Keratinocyte (primary cell): Measurements from ENCODE around the gene UCK2. TPM values are rescaled to one million over a fixed set of nuclear protein-coding genes. Genes with fewer than 3 reads are reported as not detected.

Experiments used
- DNase-seq: peaks from one replicate; pipeline ENCODE4 v3.0.0-alpha.2; 2011; ENCODE audit warnings: low read depth, missing footprints, low spot score
- FAIRE-seq: peaks from 2 replicates; lab custom pipeline; 2011; peaks lifted over from hg19 to GRCh38; lab: Jason Lieb, UNC
- H2AFZ ChIP-seq: 2 replicates; pipeline ENCODE4 v1.6.0; 2012; ENCODE audit warnings: low read length, control low read depth, inconsistent platforms; ENCODE audit not compliant: control insufficient read depth
- H3K27ac ChIP-seq: 2 replicates; pipeline ENCODE4 v1.5.1; 2011; ENCODE audit warnings: low read length; ENCODE audit not compliant: control insufficient read depth, insufficient read depth
- H3K27me3 ChIP-seq: 3 replicates; pipeline ENCODE4 v1.6.0; 2011; ENCODE audit warnings: low read length; ENCODE audit not compliant: control insufficient read depth, insufficient read depth; ENCODE audit errors: extremely low read depth
- H3K36me3 ChIP-seq, 2 experiments: 2 replicates in 1 of 2; 3 replicates in 1 of 2; pipeline ENCODE4 v1.5.1; 2011; ENCODE audit warnings: low read length in 2 of 2, mild to moderate bottlenecking in 1 of 2; ENCODE audit not compliant: control insufficient read depth in 2 of 2, insufficient read depth in 2 of 2; ENCODE audit errors: extremely low read depth in 1 of 2
- H3K4me1 ChIP-seq: 3 replicates; pipeline ENCODE4 v1.5.1; 2011; ENCODE audit warnings: low read length; ENCODE audit not compliant: control insufficient read depth, insufficient read depth; ENCODE audit errors: extremely low read depth
- H3K4me2 ChIP-seq: 3 replicates; pipeline ENCODE4 v1.6.0; 2011; ENCODE audit warnings: low read depth, low read length; ENCODE audit not compliant: control insufficient read depth, insufficient read depth; ENCODE audit errors: extremely low read depth
- H3K4me3 ChIP-seq, 3 experiments: fragments of 200-600 bp in 1 of 3; sonication (generic) in 1 of 3; 2 replicates in 2 of 3; 3 replicates in 1 of 3; pipeline ENCODE4 v1.5.1; 2011 to 2016; ENCODE audit warnings: low read length in 3 of 3, mild to moderate bottlenecking in 3 of 3, control low read depth in 2 of 3, inconsistent platforms in 1 of 3, low read depth in 1 of 3, mixed read lengths in 1 of 3, mixed run types in 1 of 3, moderate library complexity in 1 of 3; ENCODE audit not compliant: control insufficient read depth in 2 of 3, insufficient read depth in 2 of 3; ENCODE audit errors: extremely low read depth in 1 of 3
- H3K79me2 ChIP-seq: 2 replicates; pipeline ENCODE4 v1.6.0; 2012; ENCODE audit warnings: low read length; ENCODE audit not compliant: control insufficient read depth, insufficient read depth
- H3K9ac ChIP-seq: 3 replicates; pipeline ENCODE4 v1.6.0; 2011; ENCODE audit warnings: low read length; ENCODE audit not compliant: control insufficient read depth, insufficient read depth; ENCODE audit errors: extremely low read depth
- H3K9me1 ChIP-seq: 3 replicates; pipeline ENCODE4 v1.6.0; 2011; ENCODE audit warnings: low read length; ENCODE audit not compliant: control insufficient read depth, insufficient read depth; ENCODE audit errors: extremely low read depth
- H3K9me3 ChIP-seq: 2 replicates; pipeline ENCODE4 v1.5.1; 2012; ENCODE audit warnings: low read depth, low read length; ENCODE audit not compliant: control insufficient read depth
- H4K20me1 ChIP-seq: 3 replicates; pipeline ENCODE4 v1.6.0; 2011; ENCODE audit warnings: low read length; ENCODE audit not compliant: control insufficient read depth, insufficient read depth; ENCODE audit errors: extremely low read depth
- EZH2 ChIP-seq: IDR thresholded peaks from one replicate; pipeline ENCODE4 v1.6.1; 2012; ENCODE audit warnings: inconsistent platforms, mild to moderate bottlenecking, low read length, moderate library complexity
- dilution Hi-C: fragments of 300-500 bp; cut with MboI; formaldehyde crosslinking; loops from one replicate; pipeline ENCODE4 v1.7.0; 2020; ENCODE audit warnings: low sequenced_read_pairs; ENCODE audit not compliant: extremely low pct_ligation_motif_present
- polyA plus RNA-seq, 5 experiments: library from polyadenylated mRNA; depleted of rRNA in 3 of 5; stranded (reverse) in 3 of 5; stranded (forward) in 1 of 5; unstranded in 1 of 5; fragments of >200 nt; gene quantifications; 1 replicate in 1 of 5; 2 replicates in 3 of 5; 3 replicates in 1 of 5; pipeline versions ENCODE4 v1.2.1 to v1.2.3, GENCODE V29; 2011 to 2012; ENCODE audit warnings: missing spikeins in 2 of 5, low read depth in 1 of 5, low replicate concordance in 1 of 5
- TF ChIP-seq, protein P1 (sequence below), 3 experiments: IDR thresholded peaks in 1 of 3; conservative IDR thresholded peaks in 1 of 3; optimal IDR thresholded peaks in 1 of 3; 2 replicates in 2 of 3; 3 replicates in 1 of 3; pipeline versions ENCODE3 to v1.5.1; 2011; ENCODE audit warnings: low read length in 3 of 3, mild to moderate bottlenecking in 3 of 3, moderate library complexity in 2 of 3, control low read depth in 1 of 3, inconsistent platforms in 1 of 3; ENCODE audit not compliant: insufficient read depth in 2 of 3; ENCODE audit errors: extremely low read depth in 1 of 3

Gene UCK2
- polyA plus RNA-seq, 1 donor (not counting 4 experiments of a cell fraction or from before 2014, with no cell fraction given): 71.9 TPM

DNA sequence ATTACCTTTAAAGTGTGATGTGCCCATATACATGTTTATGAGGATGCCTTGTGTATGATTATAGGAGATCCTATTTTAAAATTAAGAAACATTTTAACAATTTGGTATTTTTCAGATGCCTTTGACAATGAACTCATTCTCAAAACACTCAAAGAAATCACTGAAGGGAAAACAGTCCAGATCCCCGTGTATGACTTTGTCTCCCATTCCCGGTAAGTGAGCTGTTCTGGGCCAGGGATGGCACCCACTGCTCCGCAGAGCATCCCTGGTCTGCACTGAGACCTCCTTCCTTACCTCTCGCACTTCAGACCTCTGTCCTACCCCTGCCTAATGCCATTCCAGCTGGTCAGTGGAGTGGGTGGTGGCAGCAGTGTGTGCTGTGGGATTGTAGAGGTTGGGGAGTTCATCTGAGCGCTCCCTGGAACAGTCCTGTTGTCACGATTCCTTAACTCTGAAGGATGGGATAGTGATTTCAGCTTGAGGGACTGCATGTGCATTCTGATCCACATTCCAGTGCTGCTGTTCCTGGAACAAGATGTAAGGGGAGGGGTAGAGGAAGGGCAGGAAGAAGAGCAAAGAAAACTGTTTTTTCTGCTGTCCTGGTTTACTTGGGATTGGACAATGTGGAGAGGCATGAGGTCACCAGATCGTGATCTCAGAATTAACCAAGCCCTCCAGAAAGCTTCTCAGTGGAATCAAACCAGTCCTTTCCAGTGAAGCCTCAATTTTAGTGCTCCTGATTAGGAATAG lies 63.9 kb downstream of the UCK2 start:
- Histone ChIP-seq H2AFZ (no peak overlapping the region), H3K9ac (no peak overlapping the region), H3K4me3 (no peak overlapping the region), H3K9me3 (no peaks in the 10 kb centered on the region), H3K4me1 (peaks cover 23% of the 10 kb centered on the region), H3K27me3 (no peaks in the 10 kb centered on the region), H3K36me3 (peaks cover 24 to 28% of the 10 kb centered on the region in 2 experiments), H3K27ac (no peak overlapping the region), H3K79me2 (peaks cover 45% of the 10 kb centered on the region), H3K9me1 (no peaks in the 10 kb centered on the region), H4K20me1 (no peaks in the 10 kb centered on the region), H3K4me2 (no peak overlapping the region)
- DNase-seq (no peak), FAIRE-seq (no peak)
- TF ChIP-seq EZH2: no peak
- TF ChIP-seq, protein P1, sequence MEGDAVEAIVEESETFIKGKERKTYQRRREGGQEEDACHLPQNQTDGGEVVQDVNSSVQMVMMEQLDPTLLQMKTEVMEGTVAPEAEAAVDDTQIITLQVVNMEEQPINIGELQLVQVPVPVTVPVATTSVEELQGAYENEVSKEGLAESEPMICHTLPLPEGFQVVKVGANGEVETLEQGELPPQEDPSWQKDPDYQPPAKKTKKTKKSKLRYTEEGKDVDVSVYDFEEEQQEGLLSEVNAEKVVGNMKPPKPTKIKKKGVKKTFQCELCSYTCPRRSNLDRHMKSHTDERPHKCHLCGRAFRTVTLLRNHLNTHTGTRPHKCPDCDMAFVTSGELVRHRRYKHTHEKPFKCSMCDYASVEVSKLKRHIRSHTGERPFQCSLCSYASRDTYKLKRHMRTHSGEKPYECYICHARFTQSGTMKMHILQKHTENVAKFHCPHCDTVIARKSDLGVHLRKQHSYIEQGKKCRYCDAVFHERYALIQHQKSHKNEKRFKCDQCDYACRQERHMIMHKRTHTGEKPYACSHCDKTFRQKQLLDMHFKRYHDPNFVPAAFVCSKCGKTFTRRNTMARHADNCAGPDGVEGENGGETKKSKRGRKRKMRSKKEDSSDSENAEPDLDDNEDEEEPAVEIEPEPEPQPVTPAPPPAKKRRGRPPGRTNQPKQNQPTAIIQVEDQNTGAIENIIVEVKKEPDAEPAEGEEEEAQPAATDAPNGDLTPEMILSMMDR (optimal IDR thresholded peaks at IDR 0.05 in 1 of 3, IDR thresholded peaks at IDR 0.05 in 1 of 3, conservative IDR thresholded peaks at IDR 0.05 in 1 of 3; ENCODE audit: extremely low read depth in 1 of 3, insufficient read depth in 2 of 3, low read length in 3 of 3): no peak
- dilution Hi-C loops: no loop called here

DNA sequence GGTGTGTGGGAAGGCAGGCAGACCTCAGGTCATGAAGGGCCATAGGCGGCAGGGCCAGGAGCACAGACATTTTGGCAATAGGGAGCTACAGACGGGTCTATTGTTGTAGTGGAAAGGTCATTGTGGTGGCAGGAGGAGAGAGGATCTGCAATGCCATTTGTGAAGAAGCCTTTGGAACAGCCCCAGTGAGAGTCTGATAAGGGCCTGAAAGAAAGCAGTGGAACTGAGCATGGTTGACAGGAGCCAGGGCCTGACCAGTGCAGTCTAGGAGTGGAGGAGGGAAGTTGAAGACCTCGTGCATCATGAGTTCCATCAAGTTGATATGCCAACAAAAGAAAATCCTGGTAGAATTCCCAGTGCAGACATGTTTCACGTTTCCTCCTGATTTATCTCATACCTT lies 65.5 kb downstream of the UCK2 start:
- Histone ChIP-seq H3K9ac (no peak overlapping the region), H3K36me3 (peaks cover 28 to 37% of the 10 kb centered on the region in 2 experiments), H3K79me2 (peaks cover 30% of the 10 kb centered on the region), H3K27me3 (no peaks in the 10 kb centered on the region), H3K4me3 (no peak overlapping the region), H3K27ac (no peak overlapping the region), H4K20me1 (no peaks in the 10 kb centered on the region), H3K9me1 (no peaks in the 10 kb centered on the region), H3K4me1 (peaks cover 22% of the 10 kb centered on the region), H3K9me3 (no peaks in the 10 kb centered on the region), H2AFZ (no peak overlapping the region), H3K4me2 (no peak overlapping the region)
- TF ChIP-seq EZH2: no peak
- TF ChIP-seq, protein P1 (optimal IDR thresholded peaks at IDR 0.05 in 1 of 3, IDR thresholded peaks at IDR 0.05 in 1 of 3, conservative IDR thresholded peaks at IDR 0.05 in 1 of 3; ENCODE audit: extremely low read depth in 1 of 3, insufficient read depth in 2 of 3, low read length in 3 of 3): no peak
- FAIRE-seq: no peak
- dilution Hi-C loops: no loop called here
- DNase-seq: no peak
